ENCODE results near the gene KIRREL2. TPM values are rescaled to one million over a fixed set of nuclear protein-coding genes. Genes with fewer than 3 reads are reported as not detected.

KIRREL2 gene
- total RNA-seq, 1 experiment from 2014 or later = 5.0 TPM

DNA sequence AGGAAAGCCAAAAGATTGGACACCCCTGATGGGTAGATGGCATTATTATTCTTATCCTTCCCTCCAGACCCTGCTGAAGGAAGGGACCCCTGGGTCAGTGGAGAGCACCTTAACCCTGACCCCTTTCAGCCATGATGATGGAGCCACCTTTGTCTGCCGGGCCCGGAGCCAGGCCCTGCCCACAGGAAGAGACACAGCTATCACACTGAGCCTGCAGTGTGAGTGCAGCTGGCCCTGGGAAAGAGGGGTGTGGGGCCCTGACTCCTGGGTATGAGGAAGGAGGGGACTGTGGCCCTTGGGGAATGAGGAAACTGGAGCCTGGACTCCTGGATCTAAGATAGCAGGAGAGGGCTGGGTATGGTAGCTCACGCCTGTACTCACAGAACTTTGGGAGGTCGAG, 2.7 kb downstream of the KIRREL2 start:
- H3K27me3 ChIP-seq (ENCODE audit: control insufficient read depth, insufficient read depth, low read length) = no peaks in the 10 kb centered on the region
- in situ Hi-C loops (cut with HindIII; ENCODE audit: low pct_unique_long_range_greater_than_20kb, low sequenced_read_pairs) (loop anchor here (10.0 kb wide), 1 partner anchor 55 kb away; no protein-coding TSS in a partner anchor), intact Hi-C loops (cut with micrococcal nuclease; ENCODE audit: unreplicated experiment) (no loop called here)
- H3K9me3 ChIP-seq (ENCODE audit: control insufficient read depth, insufficient read depth, low read depth, low read length) = no peaks in the 10 kb centered on the region
- no TSS peak for BruUV-seq (replicated peaks)
- POLR2A ChIA-PET = no interaction called here
- peaks cover 6% of the 10 kb centered on the region; the same call in 1 of the 2 replicates for H3K4me1 ChIP-seq (ENCODE audit: control insufficient read depth, insufficient read depth, low read length)
- H3K27ac ChIP-seq (ENCODE audit: low read length) = no peak overlapping the region
- DNase-seq (ENCODE audit: low read depth, low spot score) (no peak), ATAC-seq (no peak)
- no peaks in the 10 kb centered on the region for H3K36me3 ChIP-seq (ENCODE audit: control insufficient read depth, insufficient read depth, low read length)
- H3K4me3 ChIP-seq (ENCODE audit: low read depth in 2 of 2, low read length in 2 of 2) = no peak overlapping the region
- CTCF ChIA-PET = interaction anchor here (0.7 kb wide), 1 partner anchor 247 kb away, joined by 3 read pairs; no protein-coding TSS in a partner anchor
- TF ChIP-seq POLR2AphosphoS5 (IDR thresholded peaks at IDR 0.05; ENCODE audit: low read depth, low read length) (no peak), TCF7L2 (IDR thresholded peaks at IDR 0.05; ENCODE audit: low read depth, low read length) (no peak), SIN3A (IDR thresholded peaks at IDR 0.05; ENCODE audit: borderline replicate concordance, insufficient read depth, low read depth, low read length) (no peak), CTCF (IDR thresholded peaks at IDR 0.05) (no peak), REST (IDR thresholded peaks at IDR 0.05; ENCODE audit: insufficient read depth in 1 of 2, low read depth in 2 of 2, low read length in 1 of 2) (no peak)

DNA sequence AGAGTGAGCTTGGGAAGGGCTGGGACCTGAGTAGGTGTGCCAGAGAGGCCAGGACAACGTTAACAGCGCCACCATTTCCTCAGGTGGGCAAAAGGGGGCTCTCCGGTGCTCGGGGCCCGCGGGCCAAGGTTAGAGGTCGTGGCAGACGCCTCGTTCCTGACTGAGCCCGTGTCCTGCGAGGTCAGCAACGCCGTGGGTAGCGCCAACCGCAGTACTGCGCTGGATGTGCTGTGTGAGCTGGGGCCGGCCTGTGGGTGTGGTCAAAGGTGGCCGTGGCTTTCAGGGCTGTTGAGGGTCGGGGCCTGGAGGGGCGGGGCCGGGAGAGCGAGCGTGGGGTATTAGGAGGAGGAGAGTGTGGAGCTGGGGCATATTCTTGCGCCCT, 3.7 kb downstream of the KIRREL2 start:
- Histone ChIP-seq H3K27ac (ENCODE audit: low read length) (no peak overlapping the region), H3K9me3 (ENCODE audit: control insufficient read depth, insufficient read depth, low read depth, low read length) (no peaks in the 10 kb centered on the region), H3K27me3 (ENCODE audit: control insufficient read depth, insufficient read depth, low read length) (no peaks in the 10 kb centered on the region), H3K4me3 (ENCODE audit: low read depth in 2 of 2, low read length in 2 of 2) (no peak overlapping the region), H3K36me3 (ENCODE audit: control insufficient read depth, insufficient read depth, low read length) (no peaks in the 10 kb centered on the region), H3K4me1 (ENCODE audit: control insufficient read depth, insufficient read depth, low read length) (peaks cover 6% of the 10 kb centered on the region; the same call in 1 of the 2 replicates)
- in situ Hi-C loops (cut with HindIII; ENCODE audit: low pct_unique_long_range_greater_than_20kb, low sequenced_read_pairs) (no loop called here), intact Hi-C loops (cut with micrococcal nuclease; ENCODE audit: unreplicated experiment) (no loop called here)
- TF ChIP-seq SIN3A (IDR thresholded peaks at IDR 0.05; ENCODE audit: borderline replicate concordance, insufficient read depth, low read depth, low read length) (no peak), REST (IDR thresholded peaks at IDR 0.05; ENCODE audit: insufficient read depth in 1 of 2, low read depth in 2 of 2, low read length in 1 of 2) (no peak), CTCF (IDR thresholded peaks at IDR 0.05) (no peak), POLR2AphosphoS5 (IDR thresholded peaks at IDR 0.05; ENCODE audit: low read depth, low read length) (no peak), TCF7L2 (IDR thresholded peaks at IDR 0.05; ENCODE audit: low read depth, low read length) (no peak)
- CTCF ChIA-PET = no interaction called here
- BruUV-seq (replicated peaks) = no TSS peak
- no peak for ATAC-seq
- POLR2A ChIA-PET = no interaction called here
- no peak for DNase-seq (ENCODE audit: low read depth, low spot score)
